HG02678 (cell line): Measurements from ENCODE around the gene TMEM156.
A peak's percentile ranks its signal among the peaks of the same experiment; 100 is the strongest.
"Not testable (repeated sequence)": the region's sequence is repeated elsewhere in the genome, so short reads cannot be mapped to it uniquely, and the experiment has no call there.

Experiments used
- ATAC-seq: cut with Tn5 transposase; IDR thresholded peaks from one replicate; pipeline ENCODE4 v1.9.1; 2021; ENCODE audit warnings: mild to moderate bottlenecking, moderate library complexity; ENCODE audit not compliant: unreplicated experiment

Gene TMEM156

DNA sequence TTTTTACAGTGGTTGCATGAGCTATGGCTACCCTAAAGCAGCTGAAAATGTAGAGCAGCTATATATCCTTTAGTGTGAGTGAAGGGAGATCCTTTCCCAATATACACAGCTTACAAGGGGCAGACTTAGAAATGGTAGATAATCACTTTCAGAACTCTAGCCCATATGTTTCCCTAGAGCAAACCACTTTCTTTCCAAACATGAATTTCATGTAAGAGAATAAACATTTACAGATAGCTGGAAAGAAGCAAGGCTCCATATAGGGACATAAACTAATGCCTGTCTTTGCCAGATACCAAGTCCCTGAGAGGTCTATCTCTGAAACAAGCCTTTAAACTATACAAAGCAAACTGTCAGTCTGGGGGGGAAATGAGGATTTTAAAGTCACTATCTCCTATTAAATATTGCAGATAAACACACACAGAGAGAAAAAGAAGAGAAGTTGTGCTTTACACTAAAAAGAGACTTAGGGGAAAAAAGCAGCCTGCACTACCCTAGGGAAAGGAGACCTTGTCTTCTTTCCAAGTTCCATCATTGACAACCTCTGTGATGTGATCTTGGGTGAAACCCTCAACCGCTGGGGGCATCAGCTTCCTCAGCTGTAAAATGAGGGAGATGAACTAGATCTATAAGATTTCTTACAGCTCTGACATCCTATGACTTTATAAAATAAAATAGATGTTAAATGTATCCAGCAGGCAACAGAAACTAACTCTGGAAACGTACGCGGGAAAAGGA is 73.6 kb downstream of the TMEM156 start:
- no peak for ATAC-seq

DNA sequence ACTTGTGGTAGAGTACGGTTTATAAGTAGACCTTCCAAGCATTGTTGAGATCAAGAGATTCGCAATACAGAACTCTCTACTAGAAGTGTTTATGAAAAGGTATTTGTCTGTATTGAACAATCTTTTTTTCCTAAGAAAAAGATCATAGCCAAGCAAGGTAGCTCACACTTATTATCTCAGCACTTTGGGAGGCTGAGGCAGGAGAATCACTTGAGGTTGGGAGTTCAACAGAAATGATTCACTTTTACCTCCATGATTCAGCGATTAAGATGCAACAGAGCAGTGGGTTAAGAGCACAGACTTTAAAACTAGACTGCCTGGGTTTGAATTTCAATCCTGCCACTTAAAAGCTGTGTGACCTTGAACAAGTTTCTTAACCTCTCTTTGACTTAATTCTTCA is 74.3 kb downstream of the TMEM156 start:
- no peak for ATAC-seq

DNA sequence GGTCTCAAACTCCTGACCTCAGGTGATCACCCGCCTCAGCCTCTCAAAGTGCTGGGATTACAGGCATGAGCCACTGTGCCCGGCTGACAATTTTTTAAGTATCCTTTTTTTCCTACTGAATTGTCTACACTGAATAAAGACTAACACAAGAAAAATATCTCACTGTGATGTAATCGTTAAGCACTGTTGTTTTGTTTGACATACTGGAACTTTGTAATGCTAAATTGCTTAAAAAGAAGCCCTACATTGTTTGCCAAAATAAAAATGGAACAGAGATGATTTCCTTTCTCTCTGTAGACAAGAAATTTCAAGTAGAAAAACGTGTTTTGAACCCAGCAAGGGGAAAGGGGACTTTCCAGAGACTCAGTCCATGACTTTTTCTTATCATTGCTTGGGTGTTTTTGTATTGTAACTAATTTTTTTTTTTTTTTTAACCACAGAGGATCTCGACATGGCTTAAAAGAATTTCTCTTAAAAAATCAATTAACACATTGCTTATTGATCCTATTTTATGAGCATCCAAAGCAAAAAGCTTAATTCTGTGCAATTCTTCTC is 74.9 kb downstream of the TMEM156 start:
- ATAC-seq = no peak

DNA sequence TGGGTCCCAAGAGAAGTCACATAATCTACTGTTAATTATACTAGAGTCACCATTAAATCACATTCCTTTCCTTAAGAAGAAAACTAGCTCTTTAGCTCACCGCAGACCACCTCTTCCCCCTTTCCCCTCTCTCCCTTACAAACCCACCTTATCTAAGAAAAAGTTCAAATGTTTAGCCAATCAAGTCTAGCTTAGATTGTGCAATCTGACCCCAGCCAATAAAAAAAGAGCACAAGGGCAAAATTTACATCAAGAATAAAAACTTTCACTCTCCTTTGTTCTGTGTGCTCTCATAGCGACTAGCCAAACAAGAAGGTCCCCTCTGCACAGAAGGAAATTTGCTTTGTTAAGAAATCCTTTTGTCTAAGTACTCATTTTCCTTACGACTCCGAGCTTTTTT is 76.3 kb downstream of the TMEM156 start:
- no peak for ATAC-seq

DNA sequence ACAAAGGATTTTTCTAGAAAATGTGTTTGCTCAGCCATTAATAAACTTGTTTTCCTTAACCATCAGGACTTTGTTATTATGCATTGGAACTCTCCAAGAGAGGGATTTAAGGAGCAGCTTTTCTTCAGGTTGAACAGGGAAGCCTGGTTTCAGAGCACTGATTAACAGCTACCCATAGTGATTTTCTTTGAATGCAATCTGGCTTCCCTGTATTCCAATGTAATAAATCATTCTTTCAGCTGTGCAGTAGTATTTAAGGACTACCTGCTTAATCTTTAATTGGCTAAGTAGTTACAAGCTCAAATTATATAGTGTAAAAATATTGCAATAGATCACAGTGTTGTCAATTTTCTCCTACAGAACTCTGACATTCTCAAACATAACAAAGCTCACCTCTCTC is 77.5 kb downstream of the TMEM156 start:
- no peak for ATAC-seq

DNA sequence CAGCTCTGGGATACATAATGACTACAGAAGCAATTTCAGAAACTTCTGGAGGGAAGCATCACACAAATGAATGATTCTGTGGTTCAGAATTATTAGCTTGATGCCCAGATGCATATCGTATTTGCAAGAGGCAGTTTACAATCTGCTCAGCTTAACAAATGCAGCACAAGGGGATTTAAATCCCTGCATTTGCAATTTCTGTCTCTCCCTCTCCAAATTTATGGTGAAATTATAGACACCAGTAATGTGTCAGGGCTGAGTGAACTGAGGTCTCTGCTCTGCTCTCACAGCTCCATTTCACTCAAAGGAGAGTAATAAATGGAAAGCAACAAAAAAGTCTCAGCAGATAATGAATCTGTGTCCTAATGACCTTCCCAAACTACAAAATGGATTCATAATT is 80.2 kb downstream of the TMEM156 start:
- ATAC-seq = no peak

DNA sequence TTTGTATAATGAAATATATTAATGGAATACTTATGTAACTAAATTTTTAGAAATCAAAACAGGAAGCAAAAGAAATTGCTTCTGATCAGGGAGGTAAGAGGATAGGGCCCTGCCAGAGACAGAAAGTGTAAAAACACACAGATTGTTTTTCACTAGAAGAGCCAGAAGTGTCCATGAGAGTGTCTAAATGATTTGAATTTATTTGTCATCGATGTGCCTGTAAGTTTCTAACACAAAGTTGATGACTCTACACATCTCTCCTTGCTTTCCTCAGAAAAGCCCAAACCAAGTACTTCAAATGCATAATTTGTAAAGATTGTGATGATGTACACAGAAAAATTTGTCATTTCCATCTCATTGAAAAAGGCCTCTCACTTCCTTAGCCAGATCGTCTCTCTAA is 80.6 kb downstream of the TMEM156 start:
- no peak for ATAC-seq

DNA sequence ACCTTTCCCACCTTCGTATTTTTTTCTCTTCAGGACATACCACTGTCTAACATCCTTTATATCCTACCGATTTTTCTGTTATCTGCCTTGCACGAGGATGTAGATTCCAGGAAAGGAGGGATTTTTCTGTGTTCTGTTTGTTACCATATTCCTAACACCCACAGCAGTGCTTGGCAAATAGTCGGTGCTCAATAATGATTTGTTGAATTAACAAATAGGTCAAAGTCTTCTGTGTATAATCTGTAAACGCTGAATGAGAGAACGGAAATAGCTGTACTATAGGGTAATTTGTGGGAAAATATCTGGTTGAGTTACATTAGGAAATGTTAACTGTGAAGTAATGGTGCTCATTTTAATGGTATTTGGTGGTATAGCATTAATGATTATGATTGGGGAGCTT is 81.5 kb downstream of the TMEM156 start:
- ATAC-seq = no peak

DNA sequence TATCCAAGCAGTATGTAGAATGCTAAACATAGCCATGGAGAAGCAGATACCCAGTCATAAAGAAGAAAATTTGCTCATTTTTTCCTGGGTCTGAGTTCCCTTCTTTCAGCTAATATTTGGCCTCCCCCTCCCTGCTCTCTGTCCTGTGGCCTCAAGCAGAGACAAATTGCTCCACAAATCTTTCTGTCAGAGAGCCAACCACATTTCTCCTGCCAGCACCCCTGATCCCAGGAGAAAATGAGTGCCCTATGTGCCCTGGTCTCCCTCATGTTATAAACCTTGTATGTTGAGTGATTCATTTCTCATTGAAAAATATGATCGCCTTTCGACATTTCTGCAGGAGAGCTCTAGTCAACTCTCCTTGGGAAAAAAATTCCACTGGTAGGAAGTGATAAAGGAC is 82.0 kb downstream of the TMEM156 start:
- no peak for ATAC-seq

DNA sequence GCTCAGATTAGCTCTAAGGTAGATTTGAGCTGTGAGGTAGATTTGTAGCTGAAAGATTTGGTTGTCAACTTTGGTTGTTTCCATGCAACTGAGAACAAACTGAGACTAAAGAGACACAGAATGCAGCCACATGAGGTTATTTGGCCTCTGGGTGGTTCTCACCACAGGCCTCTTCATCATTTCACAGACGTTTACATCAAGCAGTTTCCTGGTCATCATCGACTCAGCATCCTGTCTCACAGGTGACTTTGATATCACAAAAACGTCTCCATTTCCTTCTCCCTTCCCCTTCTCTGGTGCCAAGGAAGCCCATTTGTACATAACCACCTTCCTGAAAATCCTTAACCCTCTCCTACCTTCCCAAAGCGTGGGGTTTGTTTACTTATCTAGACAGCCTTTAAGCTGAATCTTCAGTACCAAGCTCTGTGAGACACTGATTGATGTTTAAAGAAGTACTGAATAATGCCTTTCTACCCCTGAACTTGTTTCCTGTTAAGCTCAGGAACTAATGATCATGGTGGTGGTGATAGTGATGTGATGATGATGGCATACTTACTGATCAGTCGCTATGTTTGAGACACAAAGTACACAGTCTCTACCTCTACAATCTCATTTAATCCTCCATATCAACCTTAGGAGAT is 82.7 kb downstream of the TMEM156 start:
- no peak for ATAC-seq

DNA sequence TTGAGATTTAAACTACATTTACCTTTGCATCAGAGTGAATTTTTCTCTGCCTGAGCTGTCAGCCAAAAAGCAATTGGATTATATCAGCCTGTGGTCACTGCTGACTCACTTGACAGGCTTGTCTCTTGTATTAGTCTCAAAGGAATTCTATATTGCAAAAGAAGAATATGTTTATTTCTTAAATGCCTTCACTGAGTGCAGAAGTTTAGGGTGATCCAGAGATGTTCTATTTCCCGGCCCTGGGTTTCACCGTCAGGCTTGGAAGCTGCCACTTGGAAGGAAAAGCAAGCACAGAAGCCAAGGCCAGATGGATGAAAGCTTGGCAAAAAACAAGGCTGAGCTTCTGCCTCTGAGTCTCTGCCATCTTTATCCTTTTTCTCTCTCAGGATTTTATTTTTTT is 83.7 kb downstream of the TMEM156 start:
- ATAC-seq = no peak

DNA sequence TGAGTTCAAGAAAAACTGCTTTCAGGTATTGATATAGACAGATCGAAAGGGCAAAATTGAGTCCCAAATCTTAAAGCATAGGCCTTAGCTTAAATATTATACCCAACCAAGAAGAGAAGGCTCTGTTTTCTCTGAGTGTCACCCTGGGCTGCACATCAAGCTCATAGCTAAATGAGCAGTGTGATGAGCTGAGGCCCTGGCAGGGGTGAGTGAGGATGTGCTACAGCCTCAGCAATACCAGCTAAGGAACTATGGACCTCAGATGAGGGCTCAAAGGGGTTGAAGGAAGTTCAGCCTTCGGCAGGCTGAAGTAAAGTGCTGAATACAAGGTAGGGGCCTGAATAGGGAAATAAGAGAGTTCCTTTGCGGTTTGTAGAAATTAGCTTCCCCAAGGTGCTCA is 85.3 kb downstream of the TMEM156 start:
- ATAC-seq = no peak

DNA sequence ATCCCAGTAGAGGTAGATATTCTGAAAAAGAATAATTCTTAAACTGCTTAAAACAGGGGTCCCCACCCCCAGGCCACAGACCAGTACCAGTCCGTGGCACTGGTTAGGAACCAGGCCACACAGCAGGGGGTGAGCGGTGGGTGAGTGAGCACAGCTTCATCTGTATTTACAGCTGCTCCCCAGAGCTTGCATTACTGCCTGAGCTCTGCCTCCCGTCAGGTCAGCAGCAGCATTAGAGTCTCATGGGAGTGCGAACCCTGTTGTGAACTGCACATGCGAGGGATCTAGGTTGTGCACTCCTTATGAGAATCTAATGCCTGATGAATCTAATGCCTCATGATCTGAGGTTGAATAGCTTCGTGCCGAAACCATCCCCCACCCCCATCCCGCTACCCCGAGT is 87.8 kb downstream of the TMEM156 start:
- no peak for ATAC-seq

DNA sequence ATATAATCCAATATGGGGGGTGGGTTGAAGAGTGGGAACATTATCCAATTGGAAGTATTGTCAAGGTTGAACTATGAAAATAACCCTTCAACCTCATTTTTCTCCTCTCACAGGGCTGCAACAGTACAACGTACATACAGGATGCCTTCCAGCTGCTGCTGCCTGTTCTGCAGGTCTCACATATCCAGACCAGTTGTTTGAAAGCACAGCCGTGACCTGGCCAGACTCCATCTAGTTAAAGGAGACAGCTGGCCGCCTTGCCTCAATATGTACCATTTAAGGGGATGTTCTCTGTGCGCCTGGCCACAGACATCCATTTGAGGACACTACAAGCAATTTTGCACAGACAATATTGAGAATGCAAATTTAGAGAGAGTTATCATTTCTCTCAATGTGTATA is 88.9 kb downstream of the TMEM156 start:
- no peak for ATAC-seq

DNA sequence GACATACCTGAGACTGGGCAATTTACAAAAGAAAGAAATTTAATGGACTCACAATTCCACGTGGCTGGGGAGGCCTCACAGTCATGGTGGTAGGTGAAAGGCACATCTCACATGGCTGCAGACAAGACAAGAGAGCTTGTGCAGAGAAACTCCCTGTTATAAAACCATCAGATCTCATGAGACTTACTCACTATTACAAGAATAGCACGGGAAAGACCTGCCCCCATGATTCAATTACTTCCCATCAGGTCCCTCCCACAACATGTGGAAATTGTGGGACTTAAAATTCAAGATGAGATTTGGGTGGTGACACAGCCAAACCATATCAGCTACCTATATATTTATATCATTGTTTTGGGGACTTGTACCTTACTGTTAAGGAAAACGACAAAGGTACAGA is 90.3 kb downstream of the TMEM156 start:
- not testable (repeated sequence) for ATAC-seq

DNA sequence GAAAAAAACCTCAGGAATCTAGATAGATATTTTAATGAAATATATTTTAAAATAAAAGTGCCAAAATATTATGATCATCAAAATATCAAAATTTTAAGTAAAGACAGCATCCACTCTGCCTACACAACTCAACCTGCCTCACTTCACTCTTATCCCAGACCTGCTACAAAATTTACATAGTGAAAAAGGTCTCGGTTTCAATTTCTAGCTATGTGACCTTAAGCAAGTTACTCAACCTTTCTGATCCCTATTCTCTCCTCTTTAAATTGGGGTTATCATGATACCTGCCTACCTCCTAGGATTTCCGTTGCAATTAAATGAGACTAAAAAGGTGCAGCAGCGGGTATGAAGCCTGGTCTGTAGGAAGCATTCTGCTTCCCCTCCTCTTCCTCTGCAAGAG is 91.7 kb downstream of the TMEM156 start:
- no peak for ATAC-seq

DNA sequence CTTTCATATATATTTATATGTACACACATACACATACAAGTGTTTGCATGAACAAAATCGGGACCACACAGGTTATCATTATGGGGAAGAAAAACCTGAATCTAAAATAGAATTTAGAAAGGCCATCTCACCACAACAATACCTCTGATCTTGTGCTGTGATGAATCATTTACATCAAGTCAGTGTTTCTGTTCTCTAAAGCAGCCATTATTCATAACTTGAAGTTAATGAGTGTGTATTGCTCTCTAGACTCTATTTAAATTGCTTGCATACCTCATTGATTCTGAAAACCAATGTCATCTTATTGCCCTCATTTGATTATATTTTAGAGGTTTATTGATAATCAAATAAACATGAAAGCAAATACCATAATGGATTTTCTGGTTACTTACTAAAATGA is 93.0 kb downstream of the TMEM156 start:
- ATAC-seq = peak; percentile 90

DNA sequence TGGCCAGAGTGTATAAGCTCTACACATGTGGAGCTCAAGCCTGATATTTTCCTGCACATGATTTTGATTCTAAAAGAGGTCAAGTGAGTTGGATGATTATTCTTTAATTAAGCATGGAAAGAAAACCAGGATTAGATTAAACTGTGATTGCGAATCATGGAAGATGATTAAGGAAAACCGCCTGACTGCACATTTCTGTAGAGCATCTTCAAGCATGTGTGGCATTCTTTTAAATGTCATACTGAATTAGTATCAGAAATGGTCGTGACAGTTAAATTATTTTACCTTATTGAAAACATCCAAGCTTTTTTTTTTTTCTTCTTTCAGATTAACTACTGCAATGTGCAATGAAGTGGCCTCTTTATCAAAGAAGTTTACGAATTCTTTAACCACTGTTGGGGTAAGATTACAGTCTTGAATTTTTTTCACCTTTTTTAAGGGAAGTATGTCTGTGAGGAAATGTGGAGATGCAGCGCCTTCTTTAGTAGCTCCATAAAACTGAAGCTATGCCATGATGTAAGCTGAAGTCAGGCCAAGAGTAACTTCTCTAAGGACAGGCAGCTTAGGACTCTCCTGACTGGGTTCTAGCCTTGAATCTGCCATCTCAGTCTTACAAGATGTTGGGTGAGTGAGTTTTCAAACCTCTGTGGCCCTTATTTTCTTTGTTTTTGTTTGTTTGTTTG is 96.7 kb downstream of the TMEM156 start:
- no peak for ATAC-seq

DNA sequence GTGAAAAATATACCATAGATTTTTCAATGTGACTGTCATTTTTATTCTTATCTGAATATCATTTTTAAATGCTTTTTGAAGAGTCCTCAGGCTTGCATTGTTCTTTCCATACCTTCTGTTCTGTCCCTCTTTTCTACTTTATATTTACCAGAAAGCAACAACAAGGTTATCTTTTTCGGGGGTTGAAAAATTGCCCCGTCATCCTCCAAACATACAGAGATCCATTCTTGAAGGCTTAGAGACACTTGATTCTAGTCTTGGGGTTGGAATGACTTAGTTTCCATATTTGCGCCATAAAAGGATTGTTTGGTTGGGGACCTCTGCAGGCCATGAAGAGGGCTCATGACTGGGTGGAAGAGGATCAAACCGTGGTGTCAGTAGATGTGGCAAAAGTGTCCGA is 101.1 kb downstream of the TMEM156 start:
- ATAC-seq = no peak

DNA sequence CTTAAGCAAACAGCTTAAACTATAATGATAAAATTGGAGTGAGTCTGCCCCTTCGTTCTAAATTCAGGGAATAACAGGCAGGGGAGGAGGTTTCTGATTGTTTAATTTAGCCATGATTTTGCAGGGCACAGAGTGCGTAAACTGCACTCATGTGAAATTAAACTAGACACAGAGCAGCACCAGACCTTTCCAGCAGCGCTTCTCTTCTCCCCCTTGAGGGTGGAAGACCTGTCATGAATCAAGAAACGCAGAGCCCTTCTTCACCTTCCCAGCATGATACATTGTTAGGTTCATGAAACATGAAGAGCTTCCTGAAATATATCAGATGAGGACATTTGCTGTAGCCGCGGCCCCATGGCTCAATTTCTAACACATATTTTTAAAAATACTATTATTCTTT is 101.5 kb downstream of the TMEM156 start:
- no peak for ATAC-seq

DNA sequence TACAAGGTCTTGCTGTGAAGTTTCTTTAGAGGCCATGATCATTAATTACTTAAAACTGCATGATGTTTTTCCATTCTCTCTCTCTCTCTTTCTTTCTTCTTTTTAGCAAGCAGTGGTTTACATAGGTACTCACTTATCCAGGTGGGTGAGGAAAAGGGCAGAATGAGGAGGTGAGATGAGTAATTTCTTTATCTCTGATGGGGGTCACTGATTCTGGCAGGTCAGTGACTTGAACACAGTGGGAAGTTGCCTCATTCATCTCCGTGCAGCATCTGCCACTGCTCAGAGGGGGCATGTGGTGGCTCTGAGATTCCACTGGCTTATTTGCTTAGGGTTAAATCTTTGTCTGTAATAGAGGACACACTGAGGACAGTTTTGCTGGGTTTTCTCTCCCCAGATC is 102.0 kb downstream of the TMEM156 start:
- ATAC-seq = no peak

DNA sequence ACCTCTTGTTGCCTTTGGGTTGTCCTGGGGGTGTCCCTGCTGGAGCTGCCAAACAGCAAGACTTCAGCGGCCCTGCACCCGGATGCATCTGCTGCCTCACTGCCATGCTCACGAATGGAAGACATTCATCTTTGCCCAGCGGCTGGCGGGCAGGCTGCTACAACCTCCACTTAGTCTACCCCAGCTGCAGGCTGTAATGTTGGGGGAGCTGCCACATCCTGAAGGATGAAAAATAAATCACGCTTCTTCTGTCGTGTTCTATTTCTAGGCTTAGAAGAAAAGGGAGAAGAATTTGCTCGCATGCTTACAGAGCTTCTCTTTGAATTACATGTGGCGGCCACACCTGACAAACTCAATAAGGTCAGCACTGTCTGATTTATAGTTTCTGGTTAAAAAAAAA is 103.2 kb downstream of the TMEM156 start:
- ATAC-seq = no peak
